ENCODE results near the gene PLD1. TPM values are rescaled to one million over a fixed set of nuclear protein-coding genes. Genes with fewer than 3 reads are reported as not detected.

The PLD1 gene
- total RNA-seq, 1 experiment from 2014 or later = 32.5 TPM

GRCh38 chr3:171832989-171833388 lies 22.7 kb upstream of the PLD1 start:
- no peaks in the 10 kb centered on the region for H3K79me2 ChIP-seq (ENCODE audit: low read depth)
- no peaks in the 10 kb centered on the region for H3K27me3 ChIP-seq (ENCODE audit: insufficient read depth, low read depth)
- H3K36me3 ChIP-seq (ENCODE audit: low read depth) = no peaks in the 10 kb centered on the region
- intact Hi-C loops (cut with micrococcal nuclease; ENCODE audit: unreplicated experiment) = loop anchor here (5.0 to 10.0 kb wide), 4 partner anchors 266 to 832 kb away; no protein-coding TSS in a partner anchor
- H3F3A ChIP-seq (ENCODE audit: insufficient read depth, low read depth) = peaks cover 4% of the 10 kb centered on the region; the same call in 1 of the 2 replicates
- H3K4me1 ChIP-seq (replicated peaks; ENCODE audit: insufficient read depth) = peaks cover 10% of the 10 kb centered on the region
- no peak for TF ChIP-seq CTCF (conservative IDR thresholded peaks at IDR 0.05)
- TF ChIP-seq EZH2 (IDR thresholded peaks at IDR 0.05; ENCODE audit: low read depth) = no peak
- no peaks in the 10 kb centered on the region for H4K20me1 ChIP-seq (ENCODE audit: insufficient read depth)
- H3K4me3 ChIP-seq = no peak overlapping the region
- H3K4me2 ChIP-seq = no peak overlapping the region
- ChIA-PET POLR2A (ENCODE audit: unreplicated experiment) (no interaction called here), CTCF (interaction anchor here (0.7 to 2.2 kb wide), 2 partner anchors 16 to 61 kb away, joined by 9 to 15 read pairs; no protein-coding TSS in a partner anchor)
- H3K9me3 ChIP-seq (ENCODE audit: insufficient read depth, low read depth) = no peaks in the 10 kb centered on the region
- no peaks in the 10 kb centered on the region for H3K9me2 ChIP-seq (ENCODE audit: insufficient read depth)
- no peak overlapping the region for H3K27ac ChIP-seq
- no TSS peak for BruUV-seq (replicated peaks)
- peak in 1 of 2 experiments; percentile 12 for DNase-seq
- no peak overlapping the region for H2AFZ ChIP-seq

GRCh38 chr3:171831936-171832335 lies 21.7 kb upstream of the PLD1 start:
- ChIA-PET POLR2A (ENCODE audit: unreplicated experiment) (no interaction called here), CTCF (no interaction called here)
- peaks cover 10% of the 10 kb centered on the region for H3K4me1 ChIP-seq (replicated peaks; ENCODE audit: insufficient read depth)
- no peak overlapping the region for H2AFZ ChIP-seq
- H3K27ac ChIP-seq = no peak overlapping the region
- H3K9me2 ChIP-seq (ENCODE audit: insufficient read depth) = no peaks in the 10 kb centered on the region
- no peaks in the 10 kb centered on the region for H4K20me1 ChIP-seq (ENCODE audit: insufficient read depth)
- H3K27me3 ChIP-seq (ENCODE audit: insufficient read depth, low read depth) = no peaks in the 10 kb centered on the region
- no peak overlapping the region for H3K4me3 ChIP-seq
- H3F3A ChIP-seq (ENCODE audit: insufficient read depth, low read depth) = peaks cover 4% of the 10 kb centered on the region; the same call in 1 of the 2 replicates
- no peaks in the 10 kb centered on the region for H3K9me3 ChIP-seq (ENCODE audit: insufficient read depth, low read depth)
- intact Hi-C loops (cut with micrococcal nuclease; ENCODE audit: unreplicated experiment) = loop anchor here (2.0 to 10.0 kb wide), 5 partner anchors 59 to 833 kb away; no protein-coding TSS in a partner anchor
- DNase-seq = no peak
- H3K4me2 ChIP-seq = no peak overlapping the region
- no peak for TF ChIP-seq CTCF (conservative IDR thresholded peaks at IDR 0.05)
- no peak for TF ChIP-seq EZH2 (IDR thresholded peaks at IDR 0.05; ENCODE audit: low read depth)
- no peaks in the 10 kb centered on the region for H3K79me2 ChIP-seq (ENCODE audit: low read depth)
- H3K36me3 ChIP-seq (ENCODE audit: low read depth) = no peaks in the 10 kb centered on the region
- BruUV-seq (replicated peaks) = no TSS peak

GRCh38 chr3:171830518-171830875 lies 20.2 kb upstream of the PLD1 start:
- H3K27me3 ChIP-seq (ENCODE audit: insufficient read depth, low read depth) = no peaks in the 10 kb centered on the region
- CTCF ChIA-PET = interaction anchor here (0.6 to 4.3 kb wide), 7 partner anchors 24 to 869 kb away, joined by 3 to 29 read pairs (median 6); no protein-coding TSS in a partner anchor
- H3K9me3 ChIP-seq (ENCODE audit: insufficient read depth, low read depth) = no peaks in the 10 kb centered on the region
- no peak overlapping the region for H2AFZ ChIP-seq
- no peaks in the 10 kb centered on the region for H3K36me3 ChIP-seq (ENCODE audit: low read depth)
- no peaks in the 10 kb centered on the region for H4K20me1 ChIP-seq (ENCODE audit: insufficient read depth)
- H3K9me2 ChIP-seq (ENCODE audit: insufficient read depth) = no peaks in the 10 kb centered on the region
- no peak overlapping the region for H3K27ac ChIP-seq
- no peak overlapping the region for H3K4me2 ChIP-seq
- peaks cover 21% of the 10 kb centered on the region for H3K4me1 ChIP-seq (replicated peaks; ENCODE audit: insufficient read depth)
- peak in 1 of 2 experiments; percentile 1 for DNase-seq
- BruUV-seq (replicated peaks) = no TSS peak
- intact Hi-C loops (cut with micrococcal nuclease; ENCODE audit: unreplicated experiment) = loop anchor here (1.0 to 10.0 kb wide), 9 partner anchors 58 to 869 kb away; no protein-coding TSS in a partner anchor
- H3F3A ChIP-seq (ENCODE audit: insufficient read depth, low read depth) = peaks cover 13% of the 10 kb centered on the region
- no peak overlapping the region for H3K4me3 ChIP-seq
- POLR2A ChIA-PET (ENCODE audit: unreplicated experiment) = interaction anchor here (0.6 kb wide), 2 partner anchors 168 to 960 kb away, joined by 3 to 5 read pairs; partner anchors contain the start of gene RPL22L1
- H3K79me2 ChIP-seq (ENCODE audit: low read depth) = no peaks in the 10 kb centered on the region
- TF ChIP-seq CTCF (conservative IDR thresholded peaks at IDR 0.05) (no peak), EZH2 (IDR thresholded peaks at IDR 0.05; ENCODE audit: low read depth) (no peak)

Data from PC-9 (cell line).